K562 (cell line): ENCODE results near the gene PEX11A. TPM values are rescaled to one million over a fixed set of nuclear protein-coding genes. Genes with fewer than 3 reads are reported as not detected.

ENCODE experiments used
- CREM ChIP-seq: IDR thresholded peaks from 2 replicates; pipeline ENCODE4 v1.6.1; 2014; ENCODE audit warnings: antibody characterized with exemption, low read depth
- CTBP1 ChIP-seq: fragments of 450-650 bp; IDR thresholded peaks from 2 replicates; pipeline ENCODE4 v1.6.1; 2016; ENCODE audit warnings: borderline replicate concordance
- CTCF ChIP-seq, 3 experiments: IDR thresholded peaks in 2 of 3; conservative IDR thresholded peaks in 1 of 3; 2 replicates each; pipeline ENCODE4 v1.5.1; 2011 to 2012; ENCODE audit warnings: low read length in 3 of 3, mild to moderate bottlenecking in 3 of 3, control low read depth in 2 of 3, improper control_type of control experiment in 1 of 3, inconsistent platforms in 1 of 3, low read depth in 1 of 3, mixed read lengths in 1 of 3, moderate library complexity in 1 of 3; ENCODE audit not compliant: insufficient read depth in 2 of 3
- FIP1L1 ChIP-seq: fragments of 200-400 bp; formaldehyde crosslinking; IDR thresholded peaks from 2 replicates; pipeline ENCODE4 v1.6.1; 2018; ENCODE audit warnings: mild to moderate bottlenecking, low read depth, low read length; ENCODE audit not compliant: poor library complexity, severe bottlenecking
- FOXA3 ChIP-seq, 2 experiments: fragments of 450-650 bp in 1 of 2; sonication (generic) in 1 of 2; formaldehyde crosslinking; IDR thresholded peaks in 1 of 2; conservative IDR thresholded peaks in 1 of 2; 2 replicates each; pipeline versions ENCODE4 v1.4.0 to v1.8.0; 2020 to 2022; ENCODE audit warnings: mild to moderate bottlenecking in 2 of 2, missing genetic modification reagents in 1 of 2
- KLF16 ChIP-seq: IDR thresholded peaks from 2 replicates; pipeline ENCODE4 v1.6.1; 2016; ENCODE audit warnings: antibody characterized with exemption
- MIER1 ChIP-seq: fragments of 450-650 bp; IDR thresholded peaks from 2 replicates; pipeline ENCODE4 v1.6.1; 2016; ENCODE audit warnings: antibody characterized with exemption, mild to moderate bottlenecking, low read depth
- NR2C1 ChIP-seq, 2 experiments: fragments of 450-650 bp; IDR thresholded peaks; 2 replicates each; pipeline ENCODE4 v1.6.1; 2017; ENCODE audit warnings: mild to moderate bottlenecking in 2 of 2, antibody characterized with exemption in 1 of 2, inconsistent platforms in 1 of 2, missing compliant biosample characterization in 1 of 2, missing genetic modification characterization in 1 of 2
- RAD21 ChIP-seq, 2 experiments: fragments of 250-450 bp in 1 of 2; fragments of 450-650 bp in 1 of 2; sonication (Bioruptor Pico) in 1 of 2; formaldehyde crosslinking in 1 of 2; IDR thresholded peaks in 1 of 2; conservative IDR thresholded peaks in 1 of 2; 2 replicates each; pipeline versions ENCODE4 v1.4.0 to v1.8.0; 2020 to 2022; ENCODE audit warnings: mild to moderate bottlenecking in 2 of 2, moderate library complexity in 1 of 2
- RBM22 ChIP-seq: fragments of 200-400 bp; formaldehyde crosslinking; IDR thresholded peaks from 2 replicates; pipeline ENCODE4 v1.6.1; 2018; ENCODE audit warnings: low read length, low read depth; ENCODE audit not compliant: poor library complexity, severe bottlenecking
- REST ChIP-seq, 2 experiments: fragments of 450-650 bp; formaldehyde crosslinking in 1 of 2; IDR thresholded peaks; 2 replicates each; pipeline versions ENCODE4 v1.4.0 to v1.6.1; 2014 to 2020; ENCODE audit warnings: mild to moderate bottlenecking in 2 of 2, borderline replicate concordance in 1 of 2, low read depth in 1 of 2
- THRAP3 ChIP-seq: fragments of 450-650 bp; IDR thresholded peaks from 2 replicates; pipeline ENCODE4 v1.6.1; 2016; ENCODE audit warnings: mild to moderate bottlenecking, inconsistent platforms, borderline replicate concordance
- ZNF311 ChIP-seq: fragments of 250-450 bp; sonication (Bioruptor Pico); IDR thresholded peaks from 2 replicates; pipeline ENCODE4 v1.4.0; 2020; ENCODE audit warnings: mild to moderate bottlenecking, moderate library complexity
- polyA plus RNA-seq, 8 experiments: library from polyadenylated mRNA; depleted of rRNA in 4 of 8; stranded (reverse) in 5 of 8; unstranded in 3 of 8; fragments of >200 nt; fragmentation: Nextera tagmentation in 2 of 8; fragmentation: Illumina TruSeq in 1 of 8; extraction: Ambion mirVana in 2 of 8; extraction: Trizol in 1 of 8; gene quantifications; 2 replicates each; pipeline versions ENCODE4 v1.2.1 to v1.2.3, GENCODE V29; 2011 to 2014; ENCODE audit warnings: inconsistent platforms in 1 of 8, missing spikeins in 1 of 8
- total RNA-seq, 7 experiments: library from RNA; depleted of rRNA in 6 of 7; stranded (reverse); fragments of >200 nt in 6 of 7; fragmentation: Illumina TruSeq in 2 of 7; extraction: Trizol in 2 of 7; gene quantifications; 2 replicates each; pipeline versions ENCODE4 v1.2.1 to v1.2.3, GENCODE V29; 2011 to 2021; ENCODE audit warnings: low replicate concordance in 1 of 7

Gene PEX11A
- total and polyA plus RNA-seq, 9 of the 15 experiments (the other 6 are each of a cell fraction or from before 2014, with no cell fraction given): not detected

- TF ChIP-seq REST (IDR thresholded peaks at IDR 0.05; ENCODE audit: borderline replicate concordance): 0 out of 2 replicates have a peak, but pooled peaks have one; percentile 22
- TF ChIP-seq REST (CRISPR knock-in tag; IDR thresholded peaks at IDR 0.05; ENCODE audit: low read depth): no peak
- no peak for TF ChIP-seq MIER1
- no peak for TF ChIP-seq RBM22
- TF ChIP-seq CTCF (IDR thresholded peaks at IDR 0.05 in 2 of 3, conservative IDR thresholded peaks at IDR 0.05 in 1 of 3; ENCODE audit: insufficient read depth in 2 of 3, low read depth in 1 of 3, low read length in 3 of 3): peak; percentile 82 to 93 (median 83)
- TF ChIP-seq CREM: peak; percentile 68
- TF ChIP-seq ZNF311: no peak
- TF ChIP-seq NR2C1 (IDR thresholded peaks at IDR 0.05): no peak
- no peak for TF ChIP-seq NR2C1 (tag; IDR thresholded peaks at IDR 0.05)
- no peak for TF ChIP-seq FOXA3 (CRISPR knock-in tag; conservative IDR thresholded peaks at IDR 0.05 in 1 of 2, IDR thresholded peaks at IDR 0.05 in 1 of 2)
- 0 out of 2 replicates have a peak, but pooled peaks have one; percentile 32 for TF ChIP-seq KLF16
- peak; percentile 47; the same call in 1 of the 2 replicates for TF ChIP-seq CTBP1
- TF ChIP-seq FIP1L1: no peak
- peak; percentile 32 to 59; a peak in 2 of 4 replicates for TF ChIP-seq RAD21 (CRISPR knock-in tag; conservative IDR thresholded peaks at IDR 0.05 in 1 of 2, IDR thresholded peaks at IDR 0.05 in 1 of 2)
- no peak for TF ChIP-seq THRAP3
Observed at GRCh38 chr15:89647191-89647851, 43.2 kb downstream of the PEX11A start (continued).
